Measurements from ENCODE around the gene VPS54.

DNA sequence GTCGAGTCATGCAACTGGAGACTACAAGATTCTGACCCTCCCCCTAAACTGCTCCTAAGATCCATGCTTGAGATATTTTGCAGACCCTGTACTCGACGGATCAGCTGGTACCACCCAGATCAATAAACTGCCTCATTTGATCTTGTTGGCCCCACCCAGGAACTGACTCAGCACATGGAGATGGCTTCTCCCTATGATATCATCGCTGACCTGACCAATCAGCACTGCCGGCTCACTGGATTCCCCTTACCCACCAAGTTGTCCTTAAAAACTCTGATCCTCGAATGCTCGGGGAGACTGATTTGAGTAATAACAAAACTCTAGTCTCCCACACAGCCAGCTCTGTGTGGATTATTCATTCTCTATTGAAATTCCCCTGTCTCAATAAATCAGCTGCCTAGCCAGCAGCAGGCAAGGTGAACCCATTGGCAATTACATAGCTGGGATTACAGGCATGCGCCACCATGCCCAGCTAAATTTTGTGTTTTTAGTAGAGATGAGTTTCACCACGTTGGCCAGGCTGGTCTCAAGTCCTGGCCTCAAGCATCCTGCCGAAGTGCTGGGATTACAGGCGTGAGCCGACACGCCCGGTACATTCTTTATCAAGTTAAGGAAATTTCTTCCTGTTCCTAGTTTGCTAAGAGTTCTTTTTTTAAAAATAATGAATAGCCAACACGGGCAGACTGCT lies 43.6 kb downstream of the VPS54 start:
- TF ChIP-seq, protein P1, sequence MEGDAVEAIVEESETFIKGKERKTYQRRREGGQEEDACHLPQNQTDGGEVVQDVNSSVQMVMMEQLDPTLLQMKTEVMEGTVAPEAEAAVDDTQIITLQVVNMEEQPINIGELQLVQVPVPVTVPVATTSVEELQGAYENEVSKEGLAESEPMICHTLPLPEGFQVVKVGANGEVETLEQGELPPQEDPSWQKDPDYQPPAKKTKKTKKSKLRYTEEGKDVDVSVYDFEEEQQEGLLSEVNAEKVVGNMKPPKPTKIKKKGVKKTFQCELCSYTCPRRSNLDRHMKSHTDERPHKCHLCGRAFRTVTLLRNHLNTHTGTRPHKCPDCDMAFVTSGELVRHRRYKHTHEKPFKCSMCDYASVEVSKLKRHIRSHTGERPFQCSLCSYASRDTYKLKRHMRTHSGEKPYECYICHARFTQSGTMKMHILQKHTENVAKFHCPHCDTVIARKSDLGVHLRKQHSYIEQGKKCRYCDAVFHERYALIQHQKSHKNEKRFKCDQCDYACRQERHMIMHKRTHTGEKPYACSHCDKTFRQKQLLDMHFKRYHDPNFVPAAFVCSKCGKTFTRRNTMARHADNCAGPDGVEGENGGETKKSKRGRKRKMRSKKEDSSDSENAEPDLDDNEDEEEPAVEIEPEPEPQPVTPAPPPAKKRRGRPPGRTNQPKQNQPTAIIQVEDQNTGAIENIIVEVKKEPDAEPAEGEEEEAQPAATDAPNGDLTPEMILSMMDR (IDR thresholded peaks at IDR 0.05) = no peak
- TF ChIP-seq POLR2A (IDR thresholded peaks at IDR 0.05) (no peak), POLR2AphosphoS5 (IDR thresholded peaks at IDR 0.05) (no peak)
